ENCODE results near the gene ATP5F1B. TPM values are rescaled to one million over a fixed set of nuclear protein-coding genes. Genes with fewer than 3 reads are reported as not detected.
A peak's percentile ranks its signal among the peaks of the same experiment; 100 is the strongest.

The ATP5F1B gene
- total and polyA plus RNA-seq, 9 of the 15 experiments (the other 6 are each of a cell fraction or from before 2014, with no cell fraction given), result 908 to 3,125 (median 1,482) TPM

- no peak for TF ChIP-seq ZNF518B (CRISPR knock-in tag; IDR thresholded peaks at IDR 0.05)
- TF ChIP-seq SMAD2 (IDR thresholded peaks at IDR 0.05; ENCODE audit: low read depth, low read length), result no peak
- no peak for TF ChIP-seq BCLAF1 (IDR thresholded peaks at IDR 0.05; ENCODE audit: borderline replicate concordance in 1 of 2, control insufficient read depth in 1 of 2, low read depth in 2 of 2, low read length in 1 of 2)
- peak; percentile 82 for TF ChIP-seq POLR2H (tag; IDR thresholded peaks at IDR 0.05; ENCODE audit: low read depth)
- TF ChIP-seq ELK3 (CRISPR knock-in tag; IDR thresholded peaks at IDR 0.05), result peak; percentile 28; the same call in 1 of the 2 replicates
- no peak for TF ChIP-seq FOXJ3 (CRISPR knock-in tag; IDR thresholded peaks at IDR 0.05)
- TF ChIP-seq ASH1L (IDR thresholded peaks at IDR 0.05; ENCODE audit: borderline replicate concordance, low read depth, partially characterized antibody), result no peak
- no peak for TF ChIP-seq ZNF134 (CRISPR knock-in tag; conservative IDR thresholded peaks at IDR 0.05)
- TF ChIP-seq ZNF586 (CRISPR knock-in tag; conservative IDR thresholded peaks at IDR 0.05), result peak; percentile 59; the same call in 1 of the 2 replicates
- no peak for TF ChIP-seq CHD1 (IDR thresholded peaks at IDR 0.05; ENCODE audit: low read length)
- TF ChIP-seq ZKSCAN1 (IDR thresholded peaks at IDR 0.05; ENCODE audit: low read depth, low read length), result no peak
- TF ChIP-seq SPI1 (IDR thresholded peaks at IDR 0.05; ENCODE audit: borderline replicate concordance, low read depth, low read length), result peak; percentile 56
- TF ChIP-seq ARID3B (CRISPR knock-in tag; IDR thresholded peaks at IDR 0.05; ENCODE audit: borderline replicate concordance), result no peak
- TF ChIP-seq PATZ1 (CRISPR knock-in tag; IDR thresholded peaks at IDR 0.05; ENCODE audit: borderline replicate concordance), result no peak
Observed at GRCh38 chr12:56636675-56637540, 8.9 kb downstream of the ATP5F1B start (continued).
